HepG2 (cell line): ENCODE measurements around the gene BABAM1. TPM values are rescaled to one million over a fixed set of nuclear protein-coding genes. Genes with fewer than 3 reads are reported as not detected.

Experiments used
- ATAC-seq: fragments of 200-7000 bp; cut with Tn5 transposase; 3 replicates; pipeline ENCODE4 v1.9.1; 2020; ENCODE audit warnings: mild to moderate bottlenecking, moderate library complexity
- BruUV-seq: library from RNA; stranded (reverse); fragments of 400-500 nt; replicated peaks from 2 replicates; lab custom pipeline; 2021; lab: Mats Ljungman, UMichigan
- CTCF ChIA-PET: fragments of 300-600 bp; formaldehyde crosslinking; extraction: SDS; loops from one replicate; lab custom pipeline; 2021; ENCODE audit warnings: low total read pairs, inconsistent platforms, low intra/inter-chr PET ratio; lab: Yijun Ruan, JAX
- POLR2A ChIA-PET: fragments of 350-600 bp; sonication (Branson Sonifier 250); formaldehyde crosslinking; loops from one replicate; lab custom pipeline; 2020; ENCODE audit warnings: antibody characterized with exemption, inconsistent platforms; lab: Yijun Ruan, JAX
- DNase-seq: peaks from one replicate; pipeline ENCODE4 v3.0.0-alpha.2; 2015; ENCODE audit warnings: low spot score
- FAIRE-seq: peaks from 3 replicates; lab custom pipeline; 2011; peaks lifted over from hg19 to GRCh38; lab: Jason Lieb, UNC
- H2AFZ ChIP-seq: one replicate; pipeline ENCODE4 v1.6.1; 2011; ENCODE audit warnings: low read length, inconsistent platforms
- H3K27ac ChIP-seq: fragments of 300-600 bp; 3 replicates; pipeline ENCODE4 v1.8.0; 2011; ENCODE audit warnings: mixed run types, mild to moderate bottlenecking, mixed read lengths, low read length, inconsistent platforms; ENCODE audit not compliant: insufficient read depth; ENCODE audit errors: extremely low read length
- H3K27me3 ChIP-seq, 2 experiments: fragments of 200-600 bp in 1 of 2; 2 replicates in 1 of 2; 3 replicates in 1 of 2; pipeline versions ENCODE4 v1.6.0 to v1.8.0; 2011; ENCODE audit warnings: low read length in 2 of 2, mild to moderate bottlenecking in 2 of 2, moderate library complexity in 2 of 2, inconsistent platforms in 1 of 2; ENCODE audit not compliant: insufficient read depth in 2 of 2, control insufficient read depth in 1 of 2
- H3K36me3 ChIP-seq, 2 experiments: fragments of 200-600 bp in 1 of 2; replicated peaks in 1 of 2; 2 replicates in 1 of 2; 3 replicates in 1 of 2; pipeline versions ENCODE4 v1.5.1 to v1.8.0; 2011; ENCODE audit warnings: low read length in 2 of 2, inconsistent platforms in 1 of 2; ENCODE audit not compliant: insufficient read depth in 2 of 2, control insufficient read depth in 1 of 2
- H3K4me1 ChIP-seq: 2 replicates; pipeline ENCODE4 v1.5.1; 2012; ENCODE audit warnings: low read length, inconsistent platforms; ENCODE audit not compliant: insufficient read depth
- H3K4me2 ChIP-seq: 2 replicates; pipeline ENCODE4 v1.6.0; 2011; ENCODE audit warnings: low read depth, low read length, inconsistent platforms
- H3K4me3 ChIP-seq, 3 experiments: fragments of 200-600 bp in 1 of 3; sonication (generic), shearing (Covaris generic) in 1 of 3; replicated peaks in 1 of 3; 2 replicates each; pipeline ENCODE4 v1.5.1; 2011 to 2016; ENCODE audit warnings: low read length in 3 of 3, inconsistent platforms in 2 of 3, low read depth in 2 of 3, mild to moderate bottlenecking in 2 of 3, control low read depth in 1 of 3, mixed read lengths in 1 of 3; ENCODE audit not compliant: insufficient read depth in 1 of 3
- H3K79me2 ChIP-seq: one replicate; pipeline ENCODE4 v1.6.1; 2011; ENCODE audit warnings: low read length, inconsistent platforms; ENCODE audit not compliant: insufficient read depth
- H3K9ac ChIP-seq: 2 replicates; pipeline ENCODE4 v1.6.0; 2011; ENCODE audit warnings: mild to moderate bottlenecking, low read depth, low read length, inconsistent platforms; ENCODE audit not compliant: insufficient read depth
- H3K9me3 ChIP-seq: 2 replicates; pipeline ENCODE4 v1.5.1; 2012; ENCODE audit warnings: mild to moderate bottlenecking, low read length
- H4K20me1 ChIP-seq: 2 replicates; pipeline ENCODE4 v1.6.0; 2011; ENCODE audit warnings: inconsistent platforms, mild to moderate bottlenecking, low read length, moderate library complexity; ENCODE audit not compliant: insufficient read depth
- FOXA1 ChIP-seq, 2 experiments: fragments of 450-650 bp in 1 of 2; sonication (generic) in 1 of 2; formaldehyde crosslinking in 1 of 2; IDR thresholded peaks; 2 replicates each; pipeline versions ENCODE4 v1.4.0 to v1.6.1; 2016 to 2020; ENCODE audit warnings: missing genetic modification reagents in 1 of 2
- HNRNPL ChIP-seq: fragments of 200-400 bp; formaldehyde crosslinking; IDR thresholded peaks from 2 replicates; pipeline ENCODE4 v1.6.1; 2017; ENCODE audit warnings: mild to moderate bottlenecking, low read depth, low read length
- NKX3-1 ChIP-seq: sonication (generic); formaldehyde crosslinking; IDR thresholded peaks from 2 replicates; pipeline ENCODE4 v1.5.0; 2020; ENCODE audit warnings: missing genetic modification reagents
- PCBP1 ChIP-seq: fragments of 200-400 bp; formaldehyde crosslinking; IDR thresholded peaks from 2 replicates; pipeline ENCODE4 v1.6.1; 2017; ENCODE audit warnings: mild to moderate bottlenecking, low read depth, low read length, borderline replicate concordance
- SAFB2 ChIP-seq: sonication (generic); formaldehyde crosslinking; IDR thresholded peaks from 2 replicates; pipeline ENCODE4 v1.5.1; 2020; ENCODE audit warnings: missing genetic modification reagents, low read depth, mild to moderate bottlenecking, borderline replicate concordance
- ZBTB7B ChIP-seq: sonication (generic); formaldehyde crosslinking; IDR thresholded peaks from 2 replicates; pipeline ENCODE4 v1.4.0; 2020; ENCODE audit warnings: missing genetic modification reagents
- ZNF101 ChIP-seq: sonication (generic); formaldehyde crosslinking; IDR thresholded peaks from 2 replicates; pipeline ENCODE4 v1.4.0; 2020; ENCODE audit warnings: mild to moderate bottlenecking, low read depth, missing genetic modification reagents, borderline replicate concordance
- ZNF33A ChIP-seq: sonication (generic); formaldehyde crosslinking; IDR thresholded peaks from 2 replicates; pipeline ENCODE4 v1.5.1; 2020; ENCODE audit warnings: missing genetic modification reagents, mild to moderate bottlenecking, moderate library complexity, borderline replicate concordance
- ZNF577 ChIP-seq: sonication (generic); formaldehyde crosslinking; IDR thresholded peaks from 2 replicates; pipeline ENCODE4 v1.4.0; 2020; ENCODE audit warnings: mild to moderate bottlenecking, low read depth, missing genetic modification reagents, borderline replicate concordance
- ZNF652 ChIP-seq: IDR thresholded peaks from 2 replicates; pipeline ENCODE4 v1.6.1; 2016; ENCODE audit warnings: low read depth, borderline replicate concordance
- ZNF761 ChIP-seq: sonication (generic); formaldehyde crosslinking; conservative IDR thresholded peaks from 2 replicates; pipeline ENCODE4 v1.4.0; 2020; ENCODE audit warnings: mild to moderate bottlenecking, missing genetic modification reagents
- ZNF788 ChIP-seq: sonication (generic); formaldehyde crosslinking; IDR thresholded peaks from 2 replicates; pipeline ENCODE4 v1.5.0; 2020; ENCODE audit warnings: mild to moderate bottlenecking, missing genetic modification reagents, borderline replicate concordance
- WGBS: methylation state at CpG from one replicate; pipeline ENCODE4 v1.1.6; 2017; ENCODE audit warnings: low lambda C conversion rate; 5-methylcytosine and 5-hydroxymethylcytosine counted together
- in situ Hi-C: cut with HindIII; loops from 2 replicates; pipeline ENCODE4 v1.10.0; 2017; ENCODE audit warnings: low pct_unique_long_range_greater_than_20kb; ENCODE audit not compliant: extremely low pct_ligation_motif_present
- intact Hi-C: fragments of 100-400 bp; cut with micrococcal nuclease; formaldehyde crosslinking; loops from one replicate; pipeline ENCODE4 v1.10.0; 2022; ENCODE audit not compliant: unreplicated experiment
- polyA plus RNA-seq, 8 experiments: library from polyadenylated mRNA; depleted of rRNA in 3 of 8; stranded (reverse) in 7 of 8; unstranded in 1 of 8; fragments of >200 nt; fragmentation: Illumina TruSeq in 4 of 8; extraction: Trizol in 4 of 8; gene quantifications; 2 replicates each; pipeline versions ENCODE4 v1.2.1 to v1.2.3, GENCODE V29; 2011 to 2016; ENCODE audit warnings: low read depth in 4 of 8, missing spikeins in 1 of 8, mixed read lengths in 1 of 8; ENCODE audit not compliant: insufficient read depth in 1 of 8
- total RNA-seq, 5 experiments: library from RNA; depleted of rRNA; stranded (reverse); fragments of >200 nt; fragmentation: Illumina TruSeq; extraction: Trizol; gene quantifications; 2 replicates each; pipeline ENCODE4 v1.2.3, GENCODE V29; 2016; ENCODE audit warnings: low read depth in 1 of 5
- TF ChIP-seq, protein P1 (sequence below): sonication (generic); formaldehyde crosslinking; IDR thresholded peaks from 2 replicates; pipeline ENCODE4 v1.9.0; 2022; ENCODE audit warnings: missing genetic modification reagents, mild to moderate bottlenecking, borderline replicate concordance
- TF ChIP-seq, protein P2 (sequence below): sonication (generic); formaldehyde crosslinking; conservative IDR thresholded peaks from 2 replicates; pipeline ENCODE4 v1.4.0; 2020; ENCODE audit warnings: missing genetic modification reagents
- TF ChIP-seq, protein P3 (sequence below): sonication (generic); formaldehyde crosslinking; IDR thresholded peaks from 2 replicates; pipeline ENCODE4 v1.4.0; 2020; ENCODE audit warnings: missing genetic modification reagents
- TF ChIP-seq, protein P4 (sequence below): sonication (generic); formaldehyde crosslinking; IDR thresholded peaks from 2 replicates; pipeline ENCODE4 v1.4.0; 2020; ENCODE audit warnings: missing genetic modification reagents, borderline replicate concordance

The BABAM1 gene
- total and polyA plus RNA-seq, 2 of the 13 experiments (the other 11 are each of a cell fraction or from before 2014, with no cell fraction given) = 70.0 to 82.0 TPM

DNA sequence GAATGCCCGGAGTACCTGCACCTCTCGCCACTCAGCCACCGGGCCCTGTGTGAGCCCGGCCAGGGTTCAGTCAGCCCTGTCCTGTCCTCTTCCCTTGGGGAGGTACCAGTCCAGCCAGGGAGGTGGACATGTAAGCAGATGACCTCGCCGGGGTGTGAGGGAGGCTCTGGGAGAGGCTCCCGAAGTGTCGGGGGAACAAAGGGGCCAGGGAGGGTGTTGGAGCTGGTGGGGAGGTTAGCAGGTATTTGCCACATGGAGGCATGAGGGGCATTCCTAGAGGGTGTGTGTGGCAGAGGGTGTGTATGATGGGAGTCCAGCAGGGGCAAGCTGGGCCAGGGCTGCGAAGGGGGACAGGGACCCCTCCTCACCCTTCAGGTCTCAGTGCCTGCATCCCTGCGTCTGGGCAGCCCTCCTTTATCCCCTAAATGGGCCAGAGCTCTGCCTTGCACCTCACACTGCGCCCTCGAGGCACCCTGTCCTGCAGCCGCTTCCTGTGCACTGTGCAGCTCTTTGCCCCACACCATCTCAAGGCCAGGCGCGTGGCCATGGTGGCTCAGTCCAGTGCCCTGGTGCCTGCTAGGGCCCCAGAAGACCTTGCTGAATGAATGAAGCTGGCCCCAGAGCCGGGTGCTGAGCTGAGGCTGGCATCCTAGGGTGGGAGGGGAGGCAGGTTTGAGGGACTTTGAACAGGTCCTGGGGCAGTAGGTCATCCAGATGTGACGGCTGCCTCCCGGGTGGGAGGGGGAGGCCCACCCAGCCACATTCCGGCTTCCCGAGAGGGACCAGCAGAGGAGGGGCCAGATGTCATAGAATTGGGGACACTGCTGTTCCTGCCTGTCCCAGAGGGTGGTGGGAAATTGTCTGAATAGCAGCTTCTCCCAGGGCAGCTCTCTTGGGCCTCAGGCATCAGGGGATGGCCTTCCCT is 45.2 kb downstream of the BABAM1 start:
- no peak overlapping the region for H2AFZ ChIP-seq
- H4K20me1 ChIP-seq = peaks cover 7% of the 10 kb centered on the region
- ChIA-PET CTCF (no interaction called here), POLR2A (interaction anchor here (1.0 to 1.6 kb wide), 5 partner anchors 10 to 107 kb away, joined by 3 to 4 read pairs (median 4); partner anchors contain the start of gene USE1)
- H3K9me3 ChIP-seq = no peaks in the 10 kb centered on the region
- WGBS = 43% methylated on average over 13 of the region's 20 CpGs
- intact Hi-C loops (no loop called here), in situ Hi-C loops (no loop called here)
- ATAC-seq (peak; percentile 10), DNase-seq (no peak), FAIRE-seq (no peak)
- H3K79me2 ChIP-seq = peaks cover 27% of the 10 kb centered on the region
- no TSS peak for BruUV-seq
- H3K4me3 ChIP-seq = peak overlapping the region in 1 of 3 experiments; percentile 49; a peak in 3 of 6 replicates
- no peaks in the 10 kb centered on the region; a peak in 1 of 5 replicates for H3K27me3 ChIP-seq
- H3K4me2 ChIP-seq = peak overlapping the region; percentile 65
- peaks cover 12 to 20% of the 10 kb centered on the region in 2 experiments; a peak in 4 of 5 replicates for H3K36me3 ChIP-seq
- peaks cover 32% of the 10 kb centered on the region for H3K4me1 ChIP-seq
- H3K27ac ChIP-seq = peak overlapping the region; percentile 55
- peak overlapping the region; percentile 46; the same call in 1 of the 2 replicates for H3K9ac ChIP-seq
- TF ChIP-seq NKX3-1 (CRISPR knock-in tag) = no peak
- TF ChIP-seq ZNF788 (CRISPR knock-in tag) = no peak
- no peak for TF ChIP-seq FOXA1 (IDR thresholded peaks at IDR 0.05)
- TF ChIP-seq FOXA1 (CRISPR knock-in tag; IDR thresholded peaks at IDR 0.05) = no peak
- TF ChIP-seq ZNF577 (CRISPR knock-in tag) = no peak
- TF ChIP-seq, protein P1, sequence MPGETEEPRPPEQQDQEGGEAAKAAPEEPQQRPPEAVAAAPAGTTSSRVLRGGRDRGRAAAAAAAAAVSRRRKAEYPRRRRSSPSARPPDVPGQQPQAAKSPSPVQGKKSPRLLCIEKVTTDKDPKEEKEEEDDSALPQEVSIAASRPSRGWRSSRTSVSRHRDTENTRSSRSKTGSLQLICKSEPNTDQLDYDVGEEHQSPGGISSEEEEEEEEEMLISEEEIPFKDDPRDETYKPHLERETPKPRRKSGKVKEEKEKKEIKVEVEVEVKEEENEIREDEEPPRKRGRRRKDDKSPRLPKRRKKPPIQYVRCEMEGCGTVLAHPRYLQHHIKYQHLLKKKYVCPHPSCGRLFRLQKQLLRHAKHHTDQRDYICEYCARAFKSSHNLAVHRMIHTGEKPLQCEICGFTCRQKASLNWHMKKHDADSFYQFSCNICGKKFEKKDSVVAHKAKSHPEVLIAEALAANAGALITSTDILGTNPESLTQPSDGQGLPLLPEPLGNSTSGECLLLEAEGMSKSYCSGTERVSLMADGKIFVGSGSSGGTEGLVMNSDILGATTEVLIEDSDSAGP (CRISPR knock-in tag) = 0 out of 2 replicates have a peak, but pooled peaks have one; percentile 34
- no peak for TF ChIP-seq SAFB2 (CRISPR knock-in tag)
- TF ChIP-seq, protein P2, sequence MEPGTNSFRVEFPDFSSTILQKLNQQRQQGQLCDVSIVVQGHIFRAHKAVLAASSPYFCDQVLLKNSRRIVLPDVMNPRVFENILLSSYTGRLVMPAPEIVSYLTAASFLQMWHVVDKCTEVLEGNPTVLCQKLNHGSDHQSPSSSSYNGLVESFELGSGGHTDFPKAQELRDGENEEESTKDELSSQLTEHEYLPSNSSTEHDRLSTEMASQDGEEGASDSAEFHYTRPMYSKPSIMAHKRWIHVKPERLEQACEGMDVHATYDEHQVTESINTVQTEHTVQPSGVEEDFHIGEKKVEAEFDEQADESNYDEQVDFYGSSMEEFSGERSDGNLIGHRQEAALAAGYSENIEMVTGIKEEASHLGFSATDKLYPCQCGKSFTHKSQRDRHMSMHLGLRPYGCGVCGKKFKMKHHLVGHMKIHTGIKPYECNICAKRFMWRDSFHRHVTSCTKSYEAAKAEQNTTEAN (CRISPR knock-in tag) = no peak
- no peak for TF ChIP-seq ZNF761
- TF ChIP-seq, protein P3, sequence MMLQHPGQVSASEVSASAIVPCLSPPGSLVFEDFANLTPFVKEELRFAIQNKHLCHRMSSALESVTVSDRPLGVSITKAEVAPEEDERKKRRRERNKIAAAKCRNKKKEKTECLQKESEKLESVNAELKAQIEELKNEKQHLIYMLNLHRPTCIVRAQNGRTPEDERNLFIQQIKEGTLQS (CRISPR knock-in tag) = no peak
- 0 out of 2 replicates have a peak, but pooled peaks have one; percentile 24 for TF ChIP-seq HNRNPL
- no peak for TF ChIP-seq ZBTB7B (CRISPR knock-in tag)
- TF ChIP-seq ZNF33A (CRISPR knock-in tag) = no peak
- no peak for TF ChIP-seq ZNF101 (CRISPR knock-in tag)
- TF ChIP-seq, protein P4, sequence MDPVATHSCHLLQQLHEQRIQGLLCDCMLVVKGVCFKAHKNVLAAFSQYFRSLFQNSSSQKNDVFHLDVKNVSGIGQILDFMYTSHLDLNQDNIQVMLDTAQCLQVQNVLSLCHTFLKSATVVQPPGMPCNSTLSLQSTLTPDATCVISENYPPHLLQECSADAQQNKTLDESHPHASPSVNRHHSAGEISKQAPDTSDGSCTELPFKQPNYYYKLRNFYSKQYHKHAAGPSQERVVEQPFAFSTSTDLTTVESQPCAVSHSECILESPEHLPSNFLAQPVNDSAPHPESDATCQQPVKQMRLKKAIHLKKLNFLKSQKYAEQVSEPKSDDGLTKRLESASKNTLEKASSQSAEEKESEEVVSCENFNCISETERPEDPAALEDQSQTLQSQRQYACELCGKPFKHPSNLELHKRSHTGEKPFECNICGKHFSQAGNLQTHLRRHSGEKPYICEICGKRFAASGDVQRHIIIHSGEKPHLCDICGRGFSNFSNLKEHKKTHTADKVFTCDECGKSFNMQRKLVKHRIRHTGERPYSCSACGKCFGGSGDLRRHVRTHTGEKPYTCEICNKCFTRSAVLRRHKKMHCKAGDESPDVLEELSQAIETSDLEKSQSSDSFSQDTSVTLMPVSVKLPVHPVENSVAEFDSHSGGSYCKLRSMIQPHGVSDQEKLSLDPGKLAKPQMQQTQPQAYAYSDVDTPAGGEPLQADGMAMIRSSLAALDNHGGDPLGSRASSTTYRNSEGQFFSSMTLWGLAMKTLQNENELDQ (CRISPR knock-in tag) = no peak
- no peak for TF ChIP-seq PCBP1
- TF ChIP-seq ZNF652 (CRISPR knock-in tag) = no peak
